Right ventricle myocardium superior (tissue), 1 donor: ENCODE measurements around the gene SLX4IP. TPM values are rescaled to one million over a fixed set of nuclear protein-coding genes. Genes with fewer than 3 reads are reported as not detected.

Experiments
- ATAC-seq: fragments of 200-7000 bp; cut with Tn5 transposase; one replicate; pipeline ENCODE4 v1.9.1; 2020; ENCODE audit warnings: mild to moderate bottlenecking; ENCODE audit not compliant: poor library complexity
- DNase-seq: peaks from one replicate; pipeline ENCODE4 v3.0.0-alpha.2; 2020
- intact Hi-C: fragments of 100-400 bp; cut with DNase I; formaldehyde crosslinking; loops from one replicate; pipeline ENCODE4 v1.11.2; 2022
- total RNA-seq: library from RNA; stranded (reverse); fragmentation: NEBNext Ultra II Directional; extraction: Animal tissue kit (Norgen Biotek cat#: 25700); gene quantifications from one replicate; pipeline ENCODE4 v1.2.1, GENCODE V29; 2021
- donor health status: DM: no; HTN: yes; CAD: no; lungs with severe emphysema.

SLX4IP gene
- total RNA-seq, 1 donor from 2014 or later = 2.6 TPM

DNA sequence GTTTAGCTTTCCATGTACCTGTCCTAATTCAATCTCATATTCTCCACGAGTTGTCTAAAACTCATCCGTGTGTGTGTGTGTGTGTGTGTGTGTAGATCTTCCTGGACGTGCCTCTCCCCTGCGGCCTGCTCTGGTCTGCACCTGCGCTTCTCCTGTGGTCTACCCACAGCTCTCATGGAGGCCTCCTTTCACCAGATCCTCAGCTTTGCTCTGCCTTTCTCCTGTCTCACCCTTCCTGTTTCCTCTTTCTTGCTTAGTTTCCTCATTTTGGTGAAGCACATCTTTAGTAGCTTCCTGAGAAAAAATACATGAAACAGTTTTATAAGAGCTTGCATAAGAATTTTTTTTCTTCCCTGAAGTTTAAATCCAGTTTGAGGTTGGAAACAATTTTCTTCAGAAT is 18.1 kb downstream of the SLX4IP start:
- intact Hi-C loops = no loop called here
- ATAC-seq = peak; percentile 62

GRCh38 chr20:10454151-10454750 is 19.1 kb downstream of the SLX4IP start:
- ATAC-seq (no peak), DNase-seq (no peak)
- intact Hi-C loops = no loop called here

More for the DNA sequence above, 18.1 kb downstream of the SLX4IP start:
- DNase-seq = no peak

DNA sequence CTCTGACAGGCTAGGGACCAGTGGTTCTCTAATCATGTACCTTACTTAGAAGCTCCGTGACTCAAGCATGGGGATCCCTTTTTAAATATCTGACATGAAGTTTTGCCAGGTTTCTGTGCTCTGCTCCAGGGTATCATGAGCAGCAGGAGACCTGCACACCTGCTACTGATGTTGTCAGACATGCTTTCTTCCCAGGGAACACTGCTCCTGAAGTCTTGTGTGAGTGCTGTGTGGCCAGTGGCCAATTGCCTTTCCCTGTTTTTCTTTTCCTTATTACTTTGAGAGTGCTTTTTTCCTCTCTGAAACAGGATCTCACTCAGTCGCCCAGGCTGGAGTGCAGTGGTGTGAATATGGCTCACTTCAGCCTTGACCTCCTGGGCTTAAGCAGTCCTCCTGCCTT is 26.4 kb downstream of the SLX4IP start:
- no peak for ATAC-seq
- intact Hi-C loops = loop anchor here (10.0 kb wide), 1 partner anchor 1083 kb away; no protein-coding TSS in a partner anchor
- DNase-seq = no peak

DNA sequence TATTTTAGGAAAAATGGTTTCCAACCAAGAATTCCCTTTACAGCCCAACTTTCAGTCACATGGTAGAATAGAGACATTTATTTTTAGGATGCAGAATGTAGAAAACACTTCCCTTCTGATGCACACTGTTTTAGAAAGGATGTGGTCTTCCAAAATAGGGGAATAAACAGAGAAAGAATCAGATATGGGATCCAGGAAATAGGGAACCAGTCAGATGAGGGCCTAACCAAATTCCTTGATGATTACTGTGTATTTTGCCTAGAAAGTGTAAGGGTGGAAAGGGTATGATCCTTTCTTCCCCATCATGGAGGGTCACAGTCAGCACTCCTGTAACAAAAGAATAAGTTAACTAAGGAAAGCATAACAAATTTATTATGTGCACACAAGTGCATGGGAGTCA is 27.4 kb downstream of the SLX4IP start:
- no peak for DNase-seq
- intact Hi-C loops = loop anchor here (10.0 kb wide), 1 partner anchor 1082 kb away; no protein-coding TSS in a partner anchor
- ATAC-seq = no peak

GRCh38 chr20:10463622-10464021 is 28.5 kb downstream of the SLX4IP start:
- no peak for ATAC-seq
- DNase-seq = no peak
- intact Hi-C loops = loop anchor here (10.0 kb wide), 1 partner anchor 1081 kb away; no protein-coding TSS in a partner anchor

- intact Hi-C loops = loop anchor here (10.0 kb wide), 1 partner anchor 1080 kb away; no protein-coding TSS in a partner anchor
- DNase-seq (no peak), ATAC-seq (no peak)
These were observed 30.0 kb downstream of the SLX4IP start for GRCh38 chr20:10465135-10465534.

GRCh38 chr20:10466325-10466724 is 31.2 kb downstream of the SLX4IP start:
- ATAC-seq (peak; percentile 30), DNase-seq (no peak)
- intact Hi-C loops = loop anchor here (10.0 kb wide), 1 partner anchor 1078 kb away; no protein-coding TSS in a partner anchor

DNA sequence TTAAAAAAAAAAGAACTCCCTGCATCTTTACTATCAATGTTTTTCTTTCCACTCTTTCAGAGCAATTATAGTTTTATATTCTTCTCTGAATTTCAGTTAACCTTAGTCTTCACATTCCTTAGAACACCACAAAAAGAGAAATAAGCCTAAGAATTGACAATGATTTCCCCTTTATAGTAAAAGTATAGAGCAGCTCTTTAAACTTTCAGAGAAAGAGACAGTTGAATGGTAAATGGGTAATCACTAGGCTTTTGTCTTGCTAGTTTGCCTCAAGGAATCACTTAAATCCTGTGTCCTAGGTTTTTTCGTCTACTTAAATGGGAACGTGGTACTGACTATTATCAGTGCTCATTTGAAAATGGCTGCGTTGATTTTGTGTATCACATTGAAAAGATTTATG is 31.8 kb downstream of the SLX4IP start:
- intact Hi-C loops = loop anchor here (10.0 kb wide), 1 partner anchor 1078 kb away; no protein-coding TSS in a partner anchor
- no peak for DNase-seq
- no peak for ATAC-seq

DNA sequence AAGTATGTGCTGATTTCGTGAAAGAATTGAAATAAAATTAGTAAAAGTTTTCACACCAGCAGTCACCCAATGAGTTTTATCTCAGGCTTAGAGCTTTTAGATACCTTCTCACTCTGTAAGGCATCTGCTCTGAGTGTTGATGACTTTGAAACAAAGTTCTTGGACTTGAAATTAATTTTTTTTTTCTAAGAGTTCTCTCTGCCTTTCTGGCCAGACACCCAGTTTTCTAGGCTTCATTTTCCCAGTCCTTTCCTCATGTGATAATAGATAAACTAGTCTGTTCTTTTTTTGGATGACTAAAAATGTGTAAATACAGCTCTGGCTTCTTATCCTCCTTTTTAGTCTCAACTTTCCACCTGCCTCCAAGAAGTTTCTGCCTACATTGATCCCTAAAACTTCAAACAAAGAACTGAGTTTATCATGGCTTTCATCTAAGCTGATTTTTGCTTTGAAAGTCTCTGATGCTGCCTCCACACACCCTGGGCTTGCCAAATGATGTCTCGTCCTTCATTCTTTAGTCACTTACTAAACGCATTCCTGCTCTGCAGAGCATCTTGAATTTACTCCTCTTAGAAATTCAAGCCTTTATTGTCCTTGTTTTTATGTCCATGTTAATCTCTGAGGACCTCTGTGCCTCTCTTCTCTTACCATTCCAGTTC is 32.7 kb downstream of the SLX4IP start:
- ATAC-seq = no peak
- intact Hi-C loops = loop anchor here (10.0 kb wide), 1 partner anchor 1077 kb away; no protein-coding TSS in a partner anchor
- no peak for DNase-seq

- ATAC-seq (no peak), DNase-seq (no peak)
- intact Hi-C loops = loop anchor here (10.0 kb wide), 1 partner anchor 1076 kb away; no protein-coding TSS in a partner anchor
These were observed 33.3 kb downstream of the SLX4IP start for GRCh38 chr20:10468340-10468845.

GRCh38 chr20:10469056-10469455 is 34.0 kb downstream of the SLX4IP start:
- ATAC-seq (peak; percentile 35), DNase-seq (no peak)
- intact Hi-C loops = loop anchor here (10.0 kb wide), 1 partner anchor 1076 kb away; no protein-coding TSS in a partner anchor

DNA sequence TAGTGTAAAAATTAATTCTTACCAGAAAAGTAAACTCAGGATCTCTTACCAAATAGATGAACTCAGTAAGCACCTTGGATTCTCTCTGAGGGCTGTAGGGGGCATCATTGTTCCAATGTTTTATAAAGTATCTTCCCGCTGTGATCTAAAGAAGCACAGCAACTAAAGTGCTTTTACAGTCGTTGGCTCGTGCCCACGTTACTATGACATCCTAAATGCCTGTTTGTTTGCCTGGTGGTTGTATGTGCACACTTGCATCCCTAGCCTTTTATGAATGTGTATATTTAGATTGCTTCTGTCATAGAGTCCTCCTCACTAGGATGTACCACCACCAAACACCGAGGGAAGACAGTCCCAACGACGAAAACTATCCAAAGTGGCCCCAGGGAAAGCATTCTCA is 34.5 kb downstream of the SLX4IP start:
- DNase-seq (peak; percentile 42), ATAC-seq (peak; percentile 76)
- intact Hi-C loops = loop anchor here (10.0 kb wide), 1 partner anchor 1075 kb away; no protein-coding TSS in a partner anchor

DNA sequence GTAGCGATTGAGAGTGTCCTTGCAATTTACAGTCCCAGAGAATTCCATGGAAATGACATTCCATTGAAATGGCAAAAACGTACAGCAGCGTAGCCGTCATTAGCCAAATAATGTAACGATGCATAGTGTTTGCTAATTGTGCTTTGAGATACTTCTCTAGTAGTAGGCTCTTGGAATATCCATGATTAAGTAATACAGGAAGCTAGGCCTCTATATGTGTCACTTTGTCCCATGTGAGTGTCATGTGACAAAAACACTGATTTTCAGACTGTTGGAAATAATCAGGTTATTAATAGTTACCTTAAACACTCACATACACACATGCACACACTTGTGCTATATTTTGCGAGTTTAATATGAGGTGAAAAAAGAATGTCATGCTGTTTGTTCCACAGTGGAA is 35.2 kb downstream of the SLX4IP start:
- DNase-seq (no peak), ATAC-seq (no peak)
- intact Hi-C loops = no loop called here

GRCh38 chr20:10472871-10473270 is 37.8 kb downstream of the SLX4IP start:
- DNase-seq = no peak
- intact Hi-C loops = no loop called here
- no peak for ATAC-seq

GRCh38 chr20:10474606-10475184 is 39.6 kb downstream of the SLX4IP start:
- peak; percentile 64 for DNase-seq
- ATAC-seq = peak; percentile 69

DNA sequence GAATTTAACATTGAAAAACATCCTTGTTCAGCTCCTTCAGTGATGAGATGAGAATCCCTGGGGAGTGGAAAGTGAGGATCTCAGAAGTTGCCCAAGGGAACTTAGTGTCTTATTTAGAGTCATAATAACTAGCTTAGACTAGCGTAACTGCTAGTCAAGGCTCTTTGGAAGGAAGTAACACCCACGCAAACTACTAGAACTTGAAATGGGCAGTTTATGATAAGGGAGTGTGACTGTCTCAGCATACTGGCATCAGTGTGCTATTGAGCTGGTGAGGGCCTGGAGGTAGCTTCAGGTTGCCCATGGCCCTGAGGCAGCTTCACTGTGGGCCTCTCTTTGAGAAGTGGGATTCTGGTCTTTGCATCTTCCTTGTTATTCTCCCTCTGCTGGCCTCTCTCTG is 40.1 kb downstream of the SLX4IP start:
- intact Hi-C loops = no loop called here
- DNase-seq = no peak
- no peak for ATAC-seq

More at GRCh38 chr20:10474606-10475184, 39.6 kb downstream of the SLX4IP start:
- intact Hi-C loops = no loop called here

DNA sequence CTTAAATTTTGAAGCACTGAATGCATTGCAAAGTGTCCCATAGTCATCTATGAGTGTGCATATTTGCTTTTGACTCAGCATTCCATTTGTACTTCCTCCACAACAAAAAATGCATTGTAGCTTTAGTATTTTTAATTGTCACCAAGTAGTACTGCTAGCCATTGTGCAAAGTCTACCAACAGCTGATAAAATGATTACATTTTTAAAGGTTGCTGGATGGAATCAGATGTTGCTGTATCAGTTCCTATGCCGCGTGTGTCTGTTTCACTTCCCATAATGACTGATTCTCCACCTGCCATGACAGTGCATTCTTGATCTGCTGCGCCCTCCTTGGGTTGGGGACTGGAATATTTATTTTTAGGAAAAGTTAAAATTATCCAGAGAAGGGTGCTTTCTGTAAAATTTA is 41.2 kb downstream of the SLX4IP start:
- intact Hi-C loops = no loop called here
- DNase-seq (no peak), ATAC-seq (peak; percentile 45)

GRCh38 chr20:10478205-10478604 is 43.1 kb downstream of the SLX4IP start:
- no peak for ATAC-seq
- DNase-seq = no peak
- intact Hi-C loops = no loop called here

GRCh38 chr20:10478930-10479329 is 43.8 kb downstream of the SLX4IP start:
- ATAC-seq = no peak
- intact Hi-C loops = no loop called here
- DNase-seq = no peak
